DOHH2 (cell line): ENCODE results near the gene DNAJA3.

ENCODE experiments used
- CTCF ChIP-seq: fragments of 200-600 bp; sonication (generic); IDR thresholded peaks from one replicate; pipeline ENCODE4 v1.5.1; 2014; ENCODE audit warnings: antibody characterized with exemption, mild to moderate bottlenecking, low read depth, low read length; ENCODE audit not compliant: poor library complexity, severe bottlenecking
- EZH2phosphoT487 ChIP-seq: fragments of 200-600 bp; sonication (generic); IDR thresholded peaks from 2 replicates; pipeline ENCODE4 v1.6.1; 2017; ENCODE audit warnings: borderline replicate concordance, mild to moderate bottlenecking, antibody characterized with exemption, low read length, moderate library complexity, mixed read lengths

GRCh38 chr16:4433914-4434787, 8.5 kb downstream of the DNAJA3 start:
- TF ChIP-seq EZH2phosphoT487 (no peak), CTCF (no peak)
